GM12872 (cell line): ENCODE measurements around the gene HNRNPH2.

Experiments used
- CTCF ChIP-seq: IDR thresholded peaks from 3 replicates; pipeline ENCODE4 v1.5.1; 2011; ENCODE audit warnings: low read depth, mild to moderate bottlenecking, low read length, moderate library complexity; ENCODE audit not compliant: insufficient read depth

HNRNPH2 gene

GRCh38 chrX:101398694-101399093 is 9.3 kb upstream of the HNRNPH2 start:
- TF ChIP-seq CTCF: no peak

- no peak for TF ChIP-seq CTCF
Measured at GRCh38 chrX:101399825-101400224, 8.2 kb upstream of the HNRNPH2 start.

- no peak for TF ChIP-seq CTCF
Measured at GRCh38 chrX:101407167-101407747, 765 bp upstream of the HNRNPH2 start.

- TF ChIP-seq CTCF: no peak
Measured at GRCh38 chrX:101408532-101408841, 465 bp downstream of the HNRNPH2 start.

- TF ChIP-seq CTCF: no peak
Measured at GRCh38 chrX:101409043-101409442, 1.0 kb downstream of the HNRNPH2 start.

- no peak for TF ChIP-seq CTCF
Measured at GRCh38 chrX:101410461-101410860, 2.4 kb downstream of the HNRNPH2 start.

- TF ChIP-seq CTCF: no peak
Measured at GRCh38 chrX:101411984-101412383, 4.0 kb downstream of the HNRNPH2 start.
